Activated CD4-positive, alpha-beta T cell treated with anti-CD3 and anti-CD28 coated beads, Interleukin-2, amount 10 ng/mL, durations not matched to agents 24 days and 14 days (primary cell): Measurements from ENCODE around the gene ORC5. TPM values are rescaled to one million over a fixed set of nuclear protein-coding genes. Genes with fewer than 3 reads are reported as not detected.

ENCODE experiments used
- DNase-seq: peaks from one replicate; pipeline ENCODE4 v3.0.0; 2022
- H3K27ac Mint-ChIP-seq: one replicate; pipeline ENCODE4 v1.8.0; 2022; ENCODE audit warnings: mild to moderate bottlenecking, mixed read lengths
- H3K27me3 Mint-ChIP-seq: one replicate; pipeline ENCODE4 v1.8.0; 2022; ENCODE audit warnings: mixed read lengths
- H3K36me3 Mint-ChIP-seq: one replicate; pipeline ENCODE4 v1.8.0; 2022; ENCODE audit warnings: low read depth, mild to moderate bottlenecking, mixed read lengths
- H3K4me1 Mint-ChIP-seq: one replicate; pipeline ENCODE4 v1.8.0; 2021; ENCODE audit warnings: mixed read lengths
- H3K4me3 Mint-ChIP-seq: one replicate; pipeline ENCODE4 v1.8.0; 2022; ENCODE audit warnings: mild to moderate bottlenecking, moderate library complexity, mixed read lengths
- H3K9me3 Mint-ChIP-seq: one replicate; pipeline ENCODE4 v1.8.0; 2021; ENCODE audit warnings: mixed read lengths
- intact Hi-C: fragments of 100-400 bp; cut with micrococcal nuclease; formaldehyde crosslinking; loops from one replicate; pipeline ENCODE4 v1.15.1; 2023
- total RNA-seq: library from RNA; stranded (reverse); gene quantifications from 2 replicates; pipeline ENCODE4 v1.2.3, GENCODE V29; 2022

Gene ORC5
- total RNA-seq, 1 donor from 2014 or later, result 35.8 TPM

- Mint-ChIP-seq H3K4me3 (no peak overlapping the region), H3K36me3 (no peaks in the 10 kb centered on the region), H3K4me1 (no peaks in the 10 kb centered on the region), H3K9me3 (no peaks in the 10 kb centered on the region), H3K27me3 (peaks cover 4% of the 10 kb centered on the region), H3K27ac (no peak overlapping the region)
- DNase-seq, result no peak
- intact Hi-C loops, result no loop called here
Observed at GRCh38 chr7:104093127-104093526, 114.7 kb downstream of the ORC5 start.

GRCh38 chr7:104091242-104091641 is 116.6 kb downstream of the ORC5 start:
- Mint-ChIP-seq H3K4me3 (no peak overlapping the region), H3K9me3 (no peaks in the 10 kb centered on the region), H3K27ac (no peak overlapping the region), H3K36me3 (no peaks in the 10 kb centered on the region), H3K27me3 (peaks cover 4% of the 10 kb centered on the region), H3K4me1 (no peaks in the 10 kb centered on the region)
- DNase-seq, result no peak
- intact Hi-C loops, result no loop called here

DNA sequence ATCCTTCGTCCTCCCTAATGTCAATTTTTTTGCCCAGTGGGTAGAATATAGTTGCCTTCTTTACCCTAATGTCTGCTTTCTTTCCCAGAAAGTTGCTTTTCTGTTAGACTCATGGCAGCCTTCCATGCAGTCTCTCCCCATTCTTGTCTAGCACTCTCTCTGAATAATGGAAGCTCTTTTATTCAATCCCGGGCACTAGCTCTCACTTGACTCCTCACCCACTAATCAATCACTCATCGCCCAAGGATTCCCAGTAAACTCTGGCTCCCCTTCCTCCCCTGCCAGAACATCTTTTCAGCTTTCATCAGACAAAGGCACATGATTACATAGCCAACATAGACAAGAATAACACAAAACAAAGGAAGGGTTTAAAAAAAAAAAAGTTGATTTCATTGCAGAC is 118.2 kb downstream of the ORC5 start:
- Mint-ChIP-seq H3K27me3 (peaks cover 4% of the 10 kb centered on the region), H3K27ac (no peak overlapping the region), H3K36me3 (no peaks in the 10 kb centered on the region), H3K9me3 (no peaks in the 10 kb centered on the region), H3K4me3 (no peak overlapping the region), H3K4me1 (no peaks in the 10 kb centered on the region)
- DNase-seq, result no peak
- intact Hi-C loops, result no loop called here

DNA sequence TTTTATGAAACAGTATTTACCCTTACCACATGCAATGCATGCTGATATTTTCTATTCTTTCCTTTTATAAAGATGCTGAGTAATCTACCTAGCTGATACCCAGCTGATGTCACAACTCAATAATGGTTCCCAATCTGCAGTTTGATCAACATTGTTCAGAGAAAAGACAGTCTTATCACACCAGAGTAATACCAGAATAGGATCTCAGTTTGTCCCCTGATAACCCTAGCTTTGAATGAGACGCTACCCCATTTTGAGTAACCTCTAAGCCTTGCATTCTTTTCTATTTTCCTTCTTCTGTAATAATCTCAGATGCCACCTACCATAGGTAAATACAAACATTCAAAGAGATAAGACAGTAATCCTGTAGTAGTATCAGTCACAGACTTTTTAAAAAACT is 118.8 kb downstream of the ORC5 start:
- DNase-seq, result no peak
- H3K27me3 Mint-ChIP-seq, result peaks cover 4% of the 10 kb centered on the region
- H3K4me1 Mint-ChIP-seq, result no peaks in the 10 kb centered on the region
- H3K36me3 Mint-ChIP-seq, result no peaks in the 10 kb centered on the region
- intact Hi-C loops, result no loop called here
- no peaks in the 10 kb centered on the region for H3K9me3 Mint-ChIP-seq
- no peak overlapping the region for H3K4me3 Mint-ChIP-seq
- H3K27ac Mint-ChIP-seq, result no peak overlapping the region

Other genes starting within 250 kb of the ORC5 start
- not detected in 2 replicates for gene RELN, start 218.4 kb downstream of the ORC5 start, total RNA-seq
- not detected in 2 replicates for gene LHFPL3, start 120.6 kb upstream of the ORC5 start, total RNA-seq